Measurements from ENCODE around the gene GET3.

GET3 gene

DNA sequence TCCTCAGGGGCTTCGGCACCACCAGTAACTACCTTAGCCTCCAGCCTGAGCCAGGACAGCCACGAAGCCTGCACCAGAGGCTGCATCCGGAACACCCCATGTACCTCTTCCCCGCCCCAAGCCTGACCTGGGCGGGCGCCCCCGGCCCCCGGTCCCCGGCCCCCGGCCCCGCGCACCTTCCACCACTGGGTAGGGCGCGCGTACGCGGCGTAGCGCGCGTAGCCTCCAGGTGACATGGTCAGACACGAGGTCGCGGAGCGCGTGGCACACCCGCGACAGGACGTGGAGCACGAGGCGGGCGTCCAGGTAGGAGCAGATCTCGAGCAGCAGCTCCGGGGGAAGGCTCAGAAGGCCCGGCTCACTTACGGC is 41.3 kb upstream of the GET3 start:
- TF ChIP-seq, protein P1, sequence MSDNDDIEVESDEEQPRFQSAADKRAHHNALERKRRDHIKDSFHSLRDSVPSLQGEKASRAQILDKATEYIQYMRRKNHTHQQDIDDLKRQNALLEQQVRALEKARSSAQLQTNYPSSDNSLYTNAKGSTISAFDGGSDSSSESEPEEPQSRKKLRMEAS (IDR thresholded peaks at IDR 0.05) = peak; percentile 87
- TF ChIP-seq NFIC (IDR thresholded peaks at IDR 0.05) = no peak
- TF ChIP-seq TEAD4 (IDR thresholded peaks at IDR 0.05) = no peak
- TF ChIP-seq, protein P2, sequence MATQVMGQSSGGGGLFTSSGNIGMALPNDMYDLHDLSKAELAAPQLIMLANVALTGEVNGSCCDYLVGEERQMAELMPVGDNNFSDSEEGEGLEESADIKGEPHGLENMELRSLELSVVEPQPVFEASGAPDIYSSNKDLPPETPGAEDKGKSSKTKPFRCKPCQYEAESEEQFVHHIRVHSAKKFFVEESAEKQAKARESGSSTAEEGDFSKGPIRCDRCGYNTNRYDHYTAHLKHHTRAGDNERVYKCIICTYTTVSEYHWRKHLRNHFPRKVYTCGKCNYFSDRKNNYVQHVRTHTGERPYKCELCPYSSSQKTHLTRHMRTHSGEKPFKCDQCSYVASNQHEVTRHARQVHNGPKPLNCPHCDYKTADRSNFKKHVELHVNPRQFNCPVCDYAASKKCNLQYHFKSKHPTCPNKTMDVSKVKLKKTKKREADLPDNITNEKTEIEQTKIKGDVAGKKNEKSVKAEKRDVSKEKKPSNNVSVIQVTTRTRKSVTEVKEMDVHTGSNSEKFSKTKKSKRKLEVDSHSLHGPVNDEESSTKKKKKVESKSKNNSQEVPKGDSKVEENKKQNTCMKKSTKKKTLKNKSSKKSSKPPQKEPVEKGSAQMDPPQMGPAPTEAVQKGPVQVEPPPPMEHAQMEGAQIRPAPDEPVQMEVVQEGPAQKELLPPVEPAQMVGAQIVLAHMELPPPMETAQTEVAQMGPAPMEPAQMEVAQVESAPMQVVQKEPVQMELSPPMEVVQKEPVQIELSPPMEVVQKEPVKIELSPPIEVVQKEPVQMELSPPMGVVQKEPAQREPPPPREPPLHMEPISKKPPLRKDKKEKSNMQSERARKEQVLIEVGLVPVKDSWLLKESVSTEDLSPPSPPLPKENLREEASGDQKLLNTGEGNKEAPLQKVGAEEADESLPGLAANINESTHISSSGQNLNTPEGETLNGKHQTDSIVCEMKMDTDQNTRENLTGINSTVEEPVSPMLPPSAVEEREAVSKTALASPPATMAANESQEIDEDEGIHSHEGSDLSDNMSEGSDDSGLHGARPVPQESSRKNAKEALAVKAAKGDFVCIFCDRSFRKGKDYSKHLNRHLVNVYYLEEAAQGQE (IDR thresholded peaks at IDR 0.05; ENCODE audit: low read depth) = no peak
- no peak for TF ChIP-seq FOXM1 (IDR thresholded peaks at IDR 0.05; ENCODE audit: borderline replicate concordance, low read depth)
- TF ChIP-seq CREB1 (IDR thresholded peaks at IDR 0.05; ENCODE audit: low read depth) = no peak
- no peak for TF ChIP-seq YY1 (IDR thresholded peaks at IDR 0.05; ENCODE audit: low read depth)

DNA sequence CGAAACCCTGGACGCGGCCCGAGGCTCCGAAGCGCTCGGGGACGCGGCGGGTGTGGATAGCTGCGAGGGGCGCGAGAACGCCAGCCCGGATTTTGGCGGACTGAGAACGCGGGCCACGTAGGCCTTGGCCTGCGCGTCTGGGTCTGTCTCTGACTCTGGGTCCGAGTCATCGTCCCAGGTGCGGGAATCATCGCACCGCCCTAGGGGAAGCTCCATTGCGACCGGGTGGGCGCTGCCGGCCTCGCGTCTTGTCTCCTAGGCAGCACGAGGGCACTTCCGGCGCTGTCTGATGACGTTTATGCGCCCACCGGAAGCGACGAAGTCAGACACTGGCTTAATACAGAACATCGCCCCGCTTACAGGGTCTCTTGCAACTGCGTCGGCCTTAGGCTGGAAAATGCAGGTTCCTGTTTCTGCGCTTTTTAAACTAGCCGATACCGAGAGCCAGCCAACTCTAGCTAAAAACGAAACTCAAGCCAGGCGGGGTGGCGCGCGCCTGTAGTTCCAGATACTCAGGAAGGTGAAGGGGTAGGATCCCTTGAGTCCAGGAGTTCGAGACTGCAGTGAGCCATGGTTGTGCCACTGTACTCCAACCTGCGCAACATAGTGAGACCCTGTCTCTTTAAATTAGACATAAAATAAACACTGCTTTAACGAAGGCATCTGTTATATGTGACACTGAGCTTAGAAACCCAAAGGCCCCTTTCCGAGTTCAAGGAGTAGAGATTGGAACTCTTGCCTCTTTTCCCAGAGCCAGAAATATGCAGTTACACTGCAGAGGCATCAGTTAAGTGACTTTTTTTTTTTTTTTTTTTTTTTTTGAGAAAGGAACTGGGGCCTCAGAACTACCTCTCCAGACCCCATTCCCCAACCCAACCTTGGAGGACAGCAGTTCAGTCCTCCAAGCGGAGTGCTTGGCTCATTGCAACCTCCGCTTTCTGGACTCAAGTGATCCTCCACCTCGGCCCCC is 40.6 kb upstream of the GET3 start, which contains the start of gene FBXW9:
Gene FBXW9 (minus strand): TSS at position 266 of the 970 bp plus-strand sequence. CDS start 50 bp downstream, at position 216.
- TF ChIP-seq, protein P3, sequence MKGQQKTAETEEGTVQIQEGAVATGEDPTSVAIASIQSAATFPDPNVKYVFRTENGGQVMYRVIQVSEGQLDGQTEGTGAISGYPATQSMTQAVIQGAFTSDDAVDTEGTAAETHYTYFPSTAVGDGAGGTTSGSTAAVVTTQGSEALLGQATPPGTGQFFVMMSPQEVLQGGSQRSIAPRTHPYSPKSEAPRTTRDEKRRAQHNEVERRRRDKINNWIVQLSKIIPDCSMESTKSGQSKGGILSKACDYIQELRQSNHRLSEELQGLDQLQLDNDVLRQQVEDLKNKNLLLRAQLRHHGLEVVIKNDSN (IDR thresholded peaks at IDR 0.05) = no peak
- TF ChIP-seq, protein P2 (IDR thresholded peaks at IDR 0.05; ENCODE audit: low read depth) = no peak
- TF ChIP-seq EP300 (IDR thresholded peaks at IDR 0.05; ENCODE audit: borderline replicate concordance) (no peak), EGR1 (IDR thresholded peaks at IDR 0.05) (peak; percentile 15; the same call in 1 of the 2 replicates), NFIC (IDR thresholded peaks at IDR 0.05) (peak; percentile 23; the same call in 1 of the 2 replicates), TCF12 (IDR thresholded peaks at IDR 0.05; ENCODE audit: low read depth) (0 out of 2 replicates have a peak, but pooled peaks have one; percentile 8), RAD21 (IDR thresholded peaks at IDR 0.05; ENCODE audit: low read depth) (no peak), TEAD4 (IDR thresholded peaks at IDR 0.05) (no peak), CREB1 (IDR thresholded peaks at IDR 0.05; ENCODE audit: low read depth) (peak; percentile 95), FOXM1 (IDR thresholded peaks at IDR 0.05; ENCODE audit: borderline replicate concordance, low read depth) (no peak), CEBPB (IDR thresholded peaks at IDR 0.05) (no peak), YY1 (IDR thresholded peaks at IDR 0.05; ENCODE audit: low read depth) (peak; percentile 47; the same call in 1 of the 2 replicates), ZBTB7A (IDR thresholded peaks at IDR 0.05; ENCODE audit: low read depth) (no peak), TAF1 (IDR thresholded peaks at IDR 0.05; ENCODE audit: low read depth) (peak; percentile 62; the same call in 1 of the 2 replicates)
- TF ChIP-seq, protein P1 (IDR thresholded peaks at IDR 0.05) = peak; percentile 78

DNA sequence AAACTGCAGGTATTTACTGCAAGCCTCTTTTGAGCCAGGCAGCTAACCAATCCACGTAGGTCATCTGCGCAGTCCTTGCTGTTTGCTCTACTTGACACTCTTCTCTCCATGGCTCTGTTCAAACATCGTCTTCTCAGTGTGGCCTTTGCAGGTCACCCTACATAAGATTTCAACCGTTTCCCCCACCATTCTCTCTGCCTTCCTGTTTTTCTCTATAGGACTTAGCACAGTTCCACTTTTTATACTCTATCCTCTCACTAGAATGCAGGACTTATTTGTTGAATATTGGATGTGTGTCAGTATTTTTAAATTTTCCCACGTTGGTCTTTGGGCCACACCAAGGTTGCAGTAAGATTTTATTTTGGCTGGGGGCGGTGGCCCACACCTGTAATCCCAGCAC is 39.2 kb upstream of the GET3 start:
- TF ChIP-seq EGR1 (IDR thresholded peaks at IDR 0.05) = no peak
- TF ChIP-seq, protein P3 (IDR thresholded peaks at IDR 0.05) = no peak
- TF ChIP-seq CEBPB (IDR thresholded peaks at IDR 0.05) = no peak
- no peak for TF ChIP-seq EP300 (IDR thresholded peaks at IDR 0.05; ENCODE audit: borderline replicate concordance)
- no peak for TF ChIP-seq ZBTB7A (IDR thresholded peaks at IDR 0.05; ENCODE audit: low read depth)
- no peak for TF ChIP-seq RAD21 (IDR thresholded peaks at IDR 0.05; ENCODE audit: low read depth)
- TF ChIP-seq TAF1 (IDR thresholded peaks at IDR 0.05; ENCODE audit: low read depth) = no peak
- no peak for TF ChIP-seq CREB1 (IDR thresholded peaks at IDR 0.05; ENCODE audit: low read depth)
- TF ChIP-seq FOXM1 (IDR thresholded peaks at IDR 0.05; ENCODE audit: borderline replicate concordance, low read depth) = no peak
- no peak for TF ChIP-seq TEAD4 (IDR thresholded peaks at IDR 0.05)
- TF ChIP-seq TCF12 (IDR thresholded peaks at IDR 0.05; ENCODE audit: low read depth) = no peak
- TF ChIP-seq, protein P1 (IDR thresholded peaks at IDR 0.05) = no peak
- TF ChIP-seq YY1 (IDR thresholded peaks at IDR 0.05; ENCODE audit: low read depth) = no peak

DNA sequence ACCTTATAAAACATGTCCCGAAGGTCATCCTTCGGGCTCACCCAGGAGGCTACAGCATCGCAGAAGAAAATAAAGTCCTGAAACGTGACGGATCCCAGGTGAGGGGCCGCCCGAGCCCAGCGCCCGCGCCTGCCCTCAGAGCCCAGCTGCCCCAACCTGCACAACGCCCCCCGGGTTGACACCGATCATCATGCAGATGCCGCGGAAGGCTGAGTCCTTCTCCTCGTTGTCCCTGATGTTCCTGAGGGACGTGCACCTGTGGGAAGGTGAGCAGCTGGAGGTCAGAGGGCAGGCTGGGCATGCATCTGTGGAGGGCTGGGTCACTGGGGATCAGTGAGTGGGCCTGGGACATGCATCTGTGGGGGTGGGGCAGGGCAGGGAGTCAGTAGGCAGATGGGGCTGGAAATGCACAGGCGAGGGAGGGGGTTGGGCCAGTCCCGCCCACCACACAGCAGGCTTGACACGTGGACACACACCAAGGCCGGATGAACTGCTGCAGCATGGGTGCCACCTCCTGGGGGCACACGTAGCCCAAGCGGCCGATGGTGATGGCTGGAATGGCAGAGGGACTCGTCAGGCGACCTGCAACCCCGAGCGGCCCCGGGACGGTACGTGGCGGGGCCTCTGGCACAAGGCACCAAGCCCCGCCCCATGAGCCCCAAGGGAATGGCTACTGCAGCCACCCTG is 35.6 kb upstream of the GET3 start:
- TF ChIP-seq TCF12 (IDR thresholded peaks at IDR 0.05; ENCODE audit: low read depth) = no peak
- TF ChIP-seq, protein P3 (IDR thresholded peaks at IDR 0.05) = no peak
- no peak for TF ChIP-seq EGR1 (IDR thresholded peaks at IDR 0.05)
- TF ChIP-seq TEAD4 (IDR thresholded peaks at IDR 0.05) = no peak
- no peak for TF ChIP-seq NFIC (IDR thresholded peaks at IDR 0.05)
- TF ChIP-seq RAD21 (IDR thresholded peaks at IDR 0.05; ENCODE audit: low read depth) = no peak
- TF ChIP-seq CREB1 (IDR thresholded peaks at IDR 0.05; ENCODE audit: low read depth) = no peak
- TF ChIP-seq, protein P1 (IDR thresholded peaks at IDR 0.05) = no peak
- no peak for TF ChIP-seq CEBPB (IDR thresholded peaks at IDR 0.05)
- no peak for TF ChIP-seq ZBTB7A (IDR thresholded peaks at IDR 0.05; ENCODE audit: low read depth)
- TF ChIP-seq YY1 (IDR thresholded peaks at IDR 0.05; ENCODE audit: low read depth) = no peak
- TF ChIP-seq EP300 (IDR thresholded peaks at IDR 0.05; ENCODE audit: borderline replicate concordance) = no peak
- TF ChIP-seq, protein P2 (IDR thresholded peaks at IDR 0.05; ENCODE audit: low read depth) = no peak
- TF ChIP-seq FOXM1 (IDR thresholded peaks at IDR 0.05; ENCODE audit: borderline replicate concordance, low read depth) = no peak
- no peak for TF ChIP-seq TAF1 (IDR thresholded peaks at IDR 0.05; ENCODE audit: low read depth)
